Upper lobe of right lung (tissue), 1 donor: ENCODE data around the gene BACH2. TPM values are rescaled to one million over a fixed set of nuclear protein-coding genes. Genes with fewer than 3 reads are reported as not detected.

Source experiments
- ATAC-seq: fragments of 200-7000 bp; cut with Tn5 transposase; one replicate; pipeline ENCODE4 v1.9.1; 2020; ENCODE audit warnings: mild to moderate bottlenecking, moderate library complexity
- DNase-seq: peaks from one replicate; pipeline ENCODE4 v3.0.0-alpha.2; 2020
- H3K27ac ChIP-seq: fragments of 200-600 bp; one replicate; pipeline ENCODE4 v1.8.0; 2022
- H3K27me3 ChIP-seq: fragments of 200-600 bp; one replicate; pipeline ENCODE4 v1.8.0; 2022; ENCODE audit warnings: mild to moderate bottlenecking
- H3K36me3 ChIP-seq: fragments of 200-600 bp; one replicate; pipeline ENCODE4 v1.8.0; 2022
- H3K4me1 ChIP-seq: fragments of 200-600 bp; one replicate; pipeline ENCODE4 v1.8.0; 2022
- H3K4me3 ChIP-seq: fragments of 200-600 bp; one replicate; pipeline ENCODE4 v1.8.0; 2022; ENCODE audit warnings: mild to moderate bottlenecking
- H3K9me3 ChIP-seq: fragments of 200-600 bp; one replicate; pipeline ENCODE4 v1.8.0; 2022
- CTCF ChIP-seq: fragments of 200-600 bp; IDR thresholded peaks from one replicate; pipeline ENCODE4 v1.8.0; 2022; ENCODE audit warnings: antibody characterized with exemption
- intact Hi-C: fragments of 100-400 bp; cut with DNase I; formaldehyde crosslinking; loops from one replicate; pipeline ENCODE4 v1.11.0; 2022
- total RNA-seq: library from RNA; stranded (reverse); fragmentation: NEBNext Ultra II Directional; extraction: Animal tissue kit (Norgen Biotek cat#: 25700); gene quantifications from one replicate; pipeline ENCODE4 v1.2.1, GENCODE V29; 2021
- donor health status: DM: no; HTN: yes; CAD: no; lungs with severe emphysema.

The BACH2 gene
- total RNA-seq, 1 donor from 2014 or later: 4.9 TPM

- ATAC-seq (no peak), DNase-seq (no peak)
- Histone ChIP-seq H3K4me1 (no peaks in the 10 kb centered on the region), H3K27ac (no peak overlapping the region), H3K27me3 (no peaks in the 10 kb centered on the region), H3K36me3 (no peaks in the 10 kb centered on the region), H3K9me3 (no peaks in the 10 kb centered on the region), H3K4me3 (no peak overlapping the region)
- no peak for TF ChIP-seq CTCF
- intact Hi-C loops: no loop called here
Measured at GRCh38 chr6:90241229-90241880, 55.3 kb downstream of the BACH2 start.

DNA sequence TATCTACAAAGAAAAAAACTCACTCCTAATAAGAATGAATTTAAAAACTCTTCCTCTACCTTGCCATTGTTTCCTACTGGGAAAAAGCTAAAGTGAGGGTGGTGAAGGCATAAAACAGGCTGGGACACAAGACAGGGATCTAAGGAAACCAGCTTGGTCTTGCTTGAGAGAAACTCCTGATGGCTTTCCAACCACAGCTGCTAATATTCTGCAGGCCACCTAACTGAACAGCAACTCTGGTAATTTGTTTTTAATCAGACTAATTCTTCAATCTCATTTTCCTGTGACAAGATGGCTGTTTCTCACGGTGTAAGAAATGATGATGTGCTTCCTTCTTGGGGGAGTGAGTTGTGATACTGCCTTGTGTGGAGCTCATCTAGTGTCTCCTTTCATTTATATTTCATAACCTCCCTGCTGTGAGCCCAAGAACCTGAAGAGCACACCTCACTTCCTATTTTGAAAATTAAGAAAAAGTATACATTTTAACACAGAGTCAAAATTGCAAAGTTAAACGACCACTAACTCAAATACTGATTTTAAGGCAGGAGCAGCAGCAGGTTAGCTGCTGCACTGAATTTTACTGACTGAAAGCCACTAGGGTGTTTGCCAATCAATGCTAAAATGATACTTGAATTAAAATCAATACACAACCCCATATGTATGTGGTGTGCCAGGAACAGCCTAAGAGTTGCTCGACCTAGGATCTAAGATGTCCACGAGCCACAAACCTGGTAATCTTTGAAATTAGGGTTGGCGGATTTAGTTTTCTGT, 58.0 kb downstream of the BACH2 start:
- no peak for DNase-seq
- intact Hi-C loops: no loop called here
- Histone ChIP-seq H3K27me3 (no peaks in the 10 kb centered on the region), H3K4me3 (no peak overlapping the region), H3K9me3 (no peaks in the 10 kb centered on the region), H3K4me1 (no peaks in the 10 kb centered on the region), H3K36me3 (no peaks in the 10 kb centered on the region), H3K27ac (no peak overlapping the region)
- no peak for ATAC-seq
- TF ChIP-seq CTCF: no peak

DNA sequence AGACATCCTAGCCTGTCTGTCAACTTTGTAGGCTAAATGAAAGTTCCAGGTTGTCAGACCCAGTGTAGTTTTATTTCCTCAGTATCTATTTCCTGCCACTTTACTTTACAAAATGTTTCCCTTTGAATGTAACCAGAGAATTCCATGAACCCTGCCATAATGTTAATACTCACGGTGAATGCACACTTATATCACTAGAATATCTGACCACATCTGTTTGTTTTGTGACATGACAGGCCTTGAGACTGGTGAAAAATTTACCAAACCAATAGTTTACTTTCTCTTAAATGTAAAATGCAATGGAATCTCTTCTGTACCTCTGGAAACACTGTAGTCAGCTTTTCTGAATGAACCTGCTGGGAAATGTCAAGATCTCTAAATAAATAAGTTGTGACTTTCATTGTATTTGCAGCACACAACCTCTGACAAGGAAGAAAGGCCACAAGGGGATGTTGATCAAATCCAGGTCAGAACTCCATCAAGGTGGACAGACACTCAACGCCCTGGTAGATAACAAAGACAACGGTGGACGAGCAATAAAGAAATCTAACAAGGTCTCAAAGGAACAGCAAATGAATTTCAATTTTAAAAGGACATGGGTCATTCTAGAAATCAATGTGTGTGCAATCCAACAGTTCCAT, 59.2 kb downstream of the BACH2 start:
- Histone ChIP-seq H3K27ac (no peak overlapping the region), H3K9me3 (no peaks in the 10 kb centered on the region), H3K4me1 (no peaks in the 10 kb centered on the region), H3K27me3 (no peaks in the 10 kb centered on the region), H3K36me3 (no peaks in the 10 kb centered on the region), H3K4me3 (no peak overlapping the region)
- ATAC-seq (no peak), DNase-seq (no peak)
- intact Hi-C loops: no loop called here
- TF ChIP-seq CTCF: no peak

DNA sequence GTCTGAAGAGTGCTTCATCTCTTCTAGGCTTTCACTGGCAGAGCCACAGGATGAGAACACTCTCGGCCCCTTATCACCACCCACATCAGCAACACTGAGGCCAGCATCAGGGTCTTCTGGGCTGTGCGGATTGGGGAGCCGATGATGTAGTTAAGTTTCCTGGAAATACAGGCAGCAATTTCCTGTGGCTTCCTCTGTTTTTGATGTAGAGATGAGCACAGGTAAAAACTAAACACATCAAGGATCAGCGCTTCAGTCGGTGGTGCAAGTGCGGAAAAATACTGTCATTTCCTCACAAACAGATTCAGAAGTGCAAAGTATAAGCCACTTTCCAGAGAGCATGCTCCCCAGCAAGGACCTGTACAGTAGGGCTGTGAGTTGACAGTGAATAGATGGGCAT, 62.6 kb downstream of the BACH2 start:
- H3K4me1 ChIP-seq: peaks cover 8% of the 10 kb centered on the region
- H3K27me3 ChIP-seq: no peaks in the 10 kb centered on the region
- no peak overlapping the region for H3K27ac ChIP-seq
- H3K4me3 ChIP-seq: no peak overlapping the region
- no peaks in the 10 kb centered on the region for H3K36me3 ChIP-seq
- no peak for DNase-seq
- no peak for TF ChIP-seq CTCF
- H3K9me3 ChIP-seq: no peaks in the 10 kb centered on the region
- intact Hi-C loops: no loop called here
- ATAC-seq: no peak

DNA sequence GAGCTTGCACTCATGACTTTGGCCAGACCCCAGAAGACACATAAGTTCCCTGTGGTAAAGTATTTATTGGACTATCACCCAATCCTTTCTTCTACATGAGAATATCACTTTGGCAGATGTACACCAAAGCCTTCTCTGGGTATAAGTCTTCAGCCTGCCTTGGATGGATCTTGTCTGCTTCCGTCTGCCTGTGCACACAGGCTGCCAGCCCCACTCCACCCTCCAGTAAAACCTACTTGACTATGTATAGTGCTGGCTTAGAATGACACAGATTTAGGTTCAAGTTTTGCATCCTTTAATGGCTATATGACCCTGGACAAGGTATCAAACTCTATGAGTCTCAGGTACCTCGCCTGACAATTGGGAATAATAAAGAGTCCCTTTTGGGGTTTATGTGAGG, 63.4 kb downstream of the BACH2 start:
- no peak for DNase-seq
- ATAC-seq: no peak
- Histone ChIP-seq H3K27me3 (no peaks in the 10 kb centered on the region), H3K9me3 (no peaks in the 10 kb centered on the region), H3K36me3 (no peaks in the 10 kb centered on the region), H3K4me3 (no peak overlapping the region), H3K4me1 (peaks cover 8% of the 10 kb centered on the region), H3K27ac (no peak overlapping the region)
- intact Hi-C loops: no loop called here
- no peak for TF ChIP-seq CTCF
